GM03348 (cell line): Measurements from ENCODE around the gene HNRNPCL1.
A peak's percentile ranks its signal among the peaks of the same experiment; 100 is the strongest.
"Not testable (repeated sequence)": the region's sequence is repeated elsewhere in the genome, so short reads cannot be mapped to it uniquely, and the experiment has no call there.

Experiments
- DNase-seq: peaks from one replicate; pipeline ENCODE4 v3.0.0; 2012; ENCODE audit warnings: low spot score

Gene HNRNPCL1

DNA sequence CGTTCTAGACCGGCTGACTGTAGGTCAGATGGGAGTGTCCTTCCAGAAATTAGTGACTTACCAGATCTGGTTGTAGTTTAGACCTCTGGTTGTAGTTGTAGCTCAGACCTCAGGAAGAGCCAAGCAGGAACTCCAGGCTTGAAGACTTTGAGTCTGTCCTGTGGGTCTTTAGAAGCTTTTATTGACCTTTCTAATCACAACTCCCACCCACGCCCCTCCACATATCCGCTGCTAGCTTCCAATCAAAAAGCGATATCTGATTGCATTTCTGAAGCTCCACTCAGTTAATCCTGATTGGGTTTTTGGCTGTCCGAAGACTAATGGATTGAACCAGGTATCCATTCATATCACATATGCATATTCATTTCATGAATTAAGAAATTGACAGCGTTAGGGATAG, at the start of gene HNRNPCL1:
Gene HNRNPCL1, minus strand, starts transcription at position 101 of the 400 bp plus-strand sequence. CDS start 431 bp downstream, outside the sequence.
- not testable (repeated sequence) for DNase-seq

GRCh38 chr1:12898170-12898569, 49.6 kb upstream of the HNRNPCL1 start, which contains the start of gene PRAMEF10:
TSS of gene PRAMEF10 (minus strand) at chr1:12898270. CDS start at chr1:12895847, 2,423 bp downstream.
- not testable (repeated sequence) for DNase-seq

- not testable (repeated sequence) for DNase-seq
These were observed 37.6 kb upstream of the HNRNPCL1 start, which contains the start of gene PRAMEF4 for GRCh38 chr1:12886101-12886500. TSS of gene PRAMEF4 (minus strand) at chr1:12886201. CDS start at chr1:12883394, 2,807 bp downstream.

- DNase-seq: not testable (repeated sequence)
These were observed 29.9 kb upstream of the HNRNPCL1 start for GRCh38 chr1:12878453-12878852.

- DNase-seq: not testable (repeated sequence)
These were observed 14.8 kb upstream of the HNRNPCL1 start for GRCh38 chr1:12863131-12863880.

GRCh38 chr1:12856786-12857185, 8.3 kb upstream of the HNRNPCL1 start, which contains the start of gene PRAMEF2:
TSS of gene PRAMEF2 (plus strand) at chr1:12857086. CDS start at chr1:12859010, 1,924 bp downstream.
- not testable (repeated sequence) for DNase-seq

DNA sequence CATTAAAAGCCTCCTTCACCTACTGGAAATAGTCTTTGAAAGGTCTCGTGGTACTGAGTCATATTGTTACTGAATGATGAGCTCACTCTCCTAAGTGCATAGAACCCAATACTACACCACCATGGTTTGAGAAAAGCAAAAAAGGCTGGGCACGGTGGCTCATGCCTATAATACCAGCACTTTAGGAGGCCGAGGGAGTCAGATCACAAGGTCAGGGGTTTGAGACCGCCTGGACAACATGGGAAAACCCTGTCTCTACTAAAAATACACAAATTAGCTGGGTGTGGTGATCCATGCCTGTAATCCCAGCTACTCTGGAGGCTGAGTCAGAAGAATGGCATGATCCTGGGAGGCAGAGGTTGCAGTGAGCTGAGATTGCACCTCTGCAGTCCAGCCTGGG, 3.3 kb upstream of the HNRNPCL1 start:
- no peak for DNase-seq

GRCh38 chr1:12833251-12833650, 15.3 kb downstream of the HNRNPCL1 start:
- DNase-seq: not testable (repeated sequence)

GRCh38 chr1:12831310-12831709, 17.2 kb downstream of the HNRNPCL1 start, which contains the start of gene PRAMEF11:
TSS of gene PRAMEF11 (minus strand) at chr1:12831410. CDS start at chr1:12828789, 2,621 bp downstream.
- not testable (repeated sequence) for DNase-seq

DNA sequence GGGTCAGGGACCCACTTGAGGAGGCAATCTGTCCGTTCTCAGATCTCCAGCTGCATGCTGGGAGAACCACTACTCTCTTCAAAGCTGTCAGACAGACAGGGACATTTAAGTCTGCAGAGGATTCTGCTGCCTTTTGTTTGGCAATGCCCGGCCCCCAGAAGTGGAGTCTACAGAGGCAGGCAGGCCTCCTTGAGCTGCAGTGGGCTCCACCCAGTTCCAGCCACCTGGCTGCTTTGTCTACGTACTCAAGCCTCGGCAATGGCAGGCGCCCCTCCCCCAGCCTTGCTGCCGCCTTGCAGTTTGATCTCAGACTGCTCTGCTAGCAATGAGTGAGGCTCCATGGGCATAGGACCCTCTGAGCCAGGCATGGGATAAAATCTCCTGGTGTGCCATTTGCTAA, 29.5 kb downstream of the HNRNPCL1 start:
- DNase-seq: not testable (repeated sequence)

DNA sequence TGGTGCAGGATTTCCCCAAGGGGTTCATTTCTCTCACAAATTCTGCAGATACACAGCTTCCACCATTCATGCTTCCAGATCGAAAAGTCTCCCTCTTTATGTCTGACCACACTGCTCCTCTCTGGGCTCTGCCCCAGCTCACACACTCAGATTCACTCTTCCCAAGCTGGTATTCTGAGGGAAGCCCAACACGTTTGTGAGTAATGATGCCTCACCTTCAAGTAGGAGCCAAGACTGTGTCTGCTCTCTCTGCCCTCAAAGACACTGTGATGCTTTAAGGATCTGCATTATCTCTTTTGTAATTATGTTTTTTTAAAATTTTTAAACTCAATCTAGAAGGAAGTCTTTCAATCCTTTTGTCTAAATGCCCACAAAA, 37.1 kb downstream of the HNRNPCL1 start:
- DNase-seq: no peak

DNA sequence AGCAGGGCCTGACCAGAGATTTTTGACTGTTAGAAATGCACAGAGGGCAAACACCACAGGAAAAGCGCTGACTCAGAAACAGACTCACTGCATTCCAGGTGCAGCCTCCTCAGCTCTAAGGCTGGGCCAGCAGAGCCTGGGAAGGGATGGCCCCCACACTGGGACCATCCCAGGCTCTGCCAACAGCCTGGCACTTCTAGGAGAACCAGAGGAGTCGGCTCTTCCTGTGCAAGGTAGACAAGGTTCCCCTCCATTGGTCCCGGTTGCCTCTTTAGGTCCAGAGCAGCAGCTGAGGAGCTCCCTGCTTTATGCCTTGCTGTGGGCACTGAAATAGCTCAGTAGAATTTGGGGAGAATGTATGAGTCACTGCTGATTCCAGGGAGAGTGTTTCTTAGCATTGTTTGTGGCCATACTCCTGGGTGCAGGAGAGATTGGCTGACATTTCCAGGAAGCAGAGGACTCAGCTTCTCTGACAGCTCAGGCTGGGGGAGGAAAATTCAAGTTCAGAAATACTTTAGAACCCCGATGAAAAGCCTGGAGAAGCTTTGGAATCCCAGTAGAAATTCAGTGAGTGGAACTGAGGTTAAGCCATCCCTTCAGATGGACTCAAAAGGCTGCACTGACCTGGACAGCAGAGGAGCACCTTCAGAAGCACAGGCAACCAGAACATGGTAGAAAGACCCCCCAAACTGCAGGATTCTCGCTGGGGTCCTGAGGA, 37.7 kb downstream of the HNRNPCL1 start:
- no peak for DNase-seq

DNA sequence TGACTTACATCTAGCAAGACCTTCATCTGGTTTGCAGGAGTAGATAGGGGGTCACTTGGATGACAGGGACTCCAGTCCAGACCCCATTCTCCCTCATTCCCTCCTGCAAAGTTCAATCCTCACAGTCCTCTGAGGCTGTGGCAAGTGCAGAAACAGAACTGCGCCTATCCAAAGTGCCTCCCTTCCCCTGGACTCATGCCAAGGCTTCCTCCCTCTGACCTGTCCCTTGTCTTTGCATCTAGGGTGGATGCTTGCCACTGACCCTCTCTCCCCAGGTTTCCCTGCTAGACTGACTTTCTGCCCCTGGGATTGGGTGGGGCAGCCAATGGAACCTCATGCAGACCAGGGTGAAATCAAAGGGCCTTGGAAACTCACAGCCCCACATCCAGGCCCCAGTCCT, 38.6 kb downstream of the HNRNPCL1 start:
- no peak for DNase-seq

- no peak for DNase-seq
These were observed 48.8 kb downstream of the HNRNPCL1 start for GRCh38 chr1:12799730-12800129.

GRCh38 chr1:12798911-12799310, 49.6 kb downstream of the HNRNPCL1 start:
- DNase-seq: peak; percentile 2
